HUES64 (cell line): ENCODE results near the gene TMPRSS9. TPM values are rescaled to one million over a fixed set of nuclear protein-coding genes. Genes with fewer than 3 reads are reported as not detected.

ENCODE experiments used
- H3K27ac ChIP-seq: 2 replicates; pipeline ENCODE4 v1.7.0; 2013; ENCODE audit warnings: low read depth, low read length, inconsistent platforms
- H3K27me3 ChIP-seq: 2 replicates; pipeline ENCODE4 v1.6.1; 2013; ENCODE audit warnings: mild to moderate bottlenecking, low read length; ENCODE audit not compliant: insufficient read depth
- H3K36me3 ChIP-seq: 2 replicates; pipeline ENCODE4 v1.6.1; 2013; ENCODE audit warnings: mild to moderate bottlenecking, low read length; ENCODE audit not compliant: insufficient read depth
- H3K4me1 ChIP-seq: 2 replicates; pipeline ENCODE4 v1.6.1; 2013; ENCODE audit warnings: mild to moderate bottlenecking, low read length, moderate library complexity; ENCODE audit not compliant: insufficient read depth
- H3K4me3 ChIP-seq: 2 replicates; pipeline ENCODE4 v1.5.1; 2013; ENCODE audit warnings: mild to moderate bottlenecking, low read length, moderate library complexity
- H3K9ac ChIP-seq: 2 replicates; pipeline ENCODE4 v1.6.1; 2013; ENCODE audit warnings: mild to moderate bottlenecking, low read depth, low read length
- H3K9me3 ChIP-seq: 2 replicates; pipeline ENCODE4 v1.6.1; 2013; ENCODE audit warnings: low read depth, low read length; ENCODE audit not compliant: insufficient read depth
- WGBS: fragments of 150-250, 120-280 bp; methylation state at CpG from one replicate; pipeline ENCODE4 v1.1.7; 2013; ENCODE audit warnings: missing lambda C conversion rate; 5-methylcytosine and 5-hydroxymethylcytosine counted together
- polyA plus RNA-seq, 2 experiments: library from polyadenylated mRNA; stranded (reverse); fragments of 50-300 nt; gene quantifications; one replicate each; pipeline ENCODE4 v1.2.3, GENCODE V29; 2013

TMPRSS9 gene
- polyA plus RNA-seq (2013, experiment 1 of 2): 0.35 TPM
- polyA plus RNA-seq (2013, experiment 2 of 2): 0.19 TPM

- 27% methylated on average over 37 of the region's 44 CpGs for WGBS
Observed at GRCh38 chr19:2359992-2360685, at the start of gene TMPRSS9. TSS of gene TMPRSS9 (plus strand) at chr19:2360265. CDS start at chr19:2389786, 29,521 bp downstream.

GRCh38 chr19:2311093-2311492 lies 49.0 kb upstream of the TMPRSS9 start:
- H3K4me3 ChIP-seq: no peak overlapping the region
- H3K9me3 ChIP-seq: peaks cover 5% of the 10 kb centered on the region; the same call in 1 of the 2 replicates
- 94% methylated on average over 4 of the region's 4 CpGs for WGBS
- no peaks in the 10 kb centered on the region for H3K36me3 ChIP-seq
- H3K27me3 ChIP-seq: peaks cover 26% of the 10 kb centered on the region
- H3K4me1 ChIP-seq: no peaks in the 10 kb centered on the region
- H3K27ac ChIP-seq: no peak overlapping the region
- no peak overlapping the region for H3K9ac ChIP-seq

More at GRCh38 chr19:2359992-2360685, at the start of gene TMPRSS9:
- Histone ChIP-seq H3K4me3 (peak within 1 kb of the TSS; percentile 33; the same call in 1 of the 2 replicates), H3K9me3 (no peaks in the 10 kb centered on the region), H3K4me1 (peaks cover 4% of the 10 kb centered on the region; the same call in 1 of the 2 replicates), H3K27me3 (peaks cover 22% of the 10 kb centered on the region), H3K9ac (no peak within 1 kb of the TSS), H3K36me3 (no peaks in the 10 kb centered on the region), H3K27ac (no peak within 1 kb of the TSS)

- H3K4me3 ChIP-seq: no peak overlapping the region
- peaks cover 5% of the 10 kb centered on the region; the same call in 1 of the 2 replicates for H3K9me3 ChIP-seq
- H3K27ac ChIP-seq: no peak overlapping the region
- peaks cover 10% of the 10 kb centered on the region for H3K27me3 ChIP-seq
- no peaks in the 10 kb centered on the region for H3K4me1 ChIP-seq
- H3K9ac ChIP-seq: no peak overlapping the region
- no peaks in the 10 kb centered on the region for H3K36me3 ChIP-seq
- WGBS: 59% methylated on average over 28 of the region's 28 CpGs
Observed at GRCh38 chr19:2312820-2313501, 47.1 kb upstream of the TMPRSS9 start.

- WGBS: 89% methylated on average over 7 of the region's 7 CpGs
- Histone ChIP-seq H3K4me3 (no peak overlapping the region), H3K4me1 (no peaks in the 10 kb centered on the region), H3K27ac (no peak overlapping the region), H3K36me3 (no peaks in the 10 kb centered on the region), H3K9ac (no peak overlapping the region), H3K9me3 (peaks cover 5% of the 10 kb centered on the region; the same call in 1 of the 2 replicates), H3K27me3 (no peaks in the 10 kb centered on the region)
Observed at GRCh38 chr19:2315121-2315817, 44.8 kb upstream of the TMPRSS9 start.

GRCh38 chr19:2315818-2316353 lies 44.2 kb upstream of the TMPRSS9 start:
- no peaks in the 10 kb centered on the region for H3K4me1 ChIP-seq
- no peak overlapping the region for H3K9ac ChIP-seq
- H3K27me3 ChIP-seq: no peaks in the 10 kb centered on the region
- H3K4me3 ChIP-seq: no peak overlapping the region
- no peak overlapping the region for H3K27ac ChIP-seq
- WGBS: 34% methylated on average over 22 of the region's 22 CpGs
- no peaks in the 10 kb centered on the region for H3K36me3 ChIP-seq
- H3K9me3 ChIP-seq: peaks cover 5% of the 10 kb centered on the region; the same call in 1 of the 2 replicates

- H3K27ac ChIP-seq: no peak overlapping the region
- no peak overlapping the region for H3K9ac ChIP-seq
Observed at GRCh38 chr19:2317300-2317699, 42.8 kb upstream of the TMPRSS9 start.

GRCh38 chr19:2317756-2318155 lies 42.3 kb upstream of the TMPRSS9 start:
- H3K27ac ChIP-seq: no peak overlapping the region
- H3K4me3 ChIP-seq: no peak overlapping the region
- 93% methylated on average over 25 of the region's 25 CpGs for WGBS
- H3K9me3 ChIP-seq: peaks cover 5% of the 10 kb centered on the region; the same call in 1 of the 2 replicates
- no peaks in the 10 kb centered on the region for H3K4me1 ChIP-seq
- 0 out of 2 replicates have a peak, but pooled peaks cover 10% of the 10 kb centered on the region for H3K36me3 ChIP-seq
- H3K27me3 ChIP-seq: no peaks in the 10 kb centered on the region
- no peak overlapping the region for H3K9ac ChIP-seq

More at GRCh38 chr19:2317300-2317699, 42.8 kb upstream of the TMPRSS9 start:
- peaks cover 5% of the 10 kb centered on the region; the same call in 1 of the 2 replicates for H3K9me3 ChIP-seq
- H3K4me1 ChIP-seq: no peaks in the 10 kb centered on the region
- no peaks in the 10 kb centered on the region for H3K27me3 ChIP-seq
- no peak overlapping the region for H3K4me3 ChIP-seq
- 0 out of 2 replicates have a peak, but pooled peaks cover 5% of the 10 kb centered on the region for H3K36me3 ChIP-seq
- 89% methylated on average over 13 of the region's 13 CpGs for WGBS

GRCh38 chr19:2318923-2319322 lies 41.1 kb upstream of the TMPRSS9 start:
- H3K4me1 ChIP-seq: no peaks in the 10 kb centered on the region
- 91% methylated on average over 4 of the region's 6 CpGs for WGBS

GRCh38 chr19:2319551-2319950 lies 40.5 kb upstream of the TMPRSS9 start:
- 90% methylated on average over 20 of the region's 20 CpGs for WGBS
- Histone ChIP-seq H3K27me3 (no peaks in the 10 kb centered on the region), H3K4me3 (no peak overlapping the region), H3K36me3 (peaks cover 25% of the 10 kb centered on the region), H3K4me1 (no peaks in the 10 kb centered on the region), H3K9ac (no peak overlapping the region), H3K27ac (no peak overlapping the region), H3K9me3 (peaks cover 5% of the 10 kb centered on the region; the same call in 1 of the 2 replicates)

More at GRCh38 chr19:2318923-2319322, 41.1 kb upstream of the TMPRSS9 start:
- Histone ChIP-seq H3K4me3 (no peak overlapping the region), H3K36me3 (peaks cover 19% of the 10 kb centered on the region; the same call in 1 of the 2 replicates), H3K27me3 (no peaks in the 10 kb centered on the region), H3K9me3 (peaks cover 5% of the 10 kb centered on the region; the same call in 1 of the 2 replicates), H3K9ac (no peak overlapping the region), H3K27ac (no peak overlapping the region)

GRCh38 chr19:2320049-2320448 lies 40.0 kb upstream of the TMPRSS9 start:
- Histone ChIP-seq H3K27ac (no peak overlapping the region), H3K4me1 (no peaks in the 10 kb centered on the region), H3K36me3 (peaks cover 30% of the 10 kb centered on the region), H3K9me3 (0 out of 2 replicates have a peak, but pooled peaks cover 1% of the 10 kb centered on the region), H3K27me3 (no peaks in the 10 kb centered on the region), H3K4me3 (no peak overlapping the region), H3K9ac (no peak overlapping the region)
- 85% methylated on average over 12 of the region's 12 CpGs for WGBS
